GM23248 (cell line): ENCODE results near the gene CD151. TPM values are rescaled to one million over a fixed set of nuclear protein-coding genes. Genes with fewer than 3 reads are reported as not detected.

Experiments used
- DNase-seq: peaks from one replicate; pipeline ENCODE4 v3.0.0-alpha.2; 2015
- H2AFZ ChIP-seq: fragments of 200-600 bp; sonication (generic); 2 replicates; pipeline ENCODE4 v1.6.1; 2016; ENCODE audit warnings: antibody characterized with exemption
- H3F3A ChIP-seq: fragments of 200-600 bp; sonication (generic); 2 replicates; pipeline ENCODE4 v1.6.1; 2016; ENCODE audit warnings: mild to moderate bottlenecking, antibody characterized with exemption, mixed run types; ENCODE audit not compliant: insufficient read depth
- H3K27ac ChIP-seq: fragments of 200-600 bp; sonication (generic); 2 replicates; pipeline ENCODE4 v1.5.1; 2016; ENCODE audit warnings: mild to moderate bottlenecking
- H3K27me3 ChIP-seq: fragments of 200-600 bp; sonication (generic); replicated peaks from 2 replicates; pipeline ENCODE4 v1.6.1; 2016; ENCODE audit warnings: mild to moderate bottlenecking; ENCODE audit not compliant: insufficient read depth
- H3K36me3 ChIP-seq: fragments of 200-600 bp; sonication (generic); 2 replicates; pipeline ENCODE4 v1.6.1; 2016; ENCODE audit warnings: low read depth, mild to moderate bottlenecking
- H3K4me1 ChIP-seq: fragments of 200-600 bp; sonication (generic); 2 replicates; pipeline ENCODE4 v1.6.1; 2016; ENCODE audit warnings: mild to moderate bottlenecking; ENCODE audit not compliant: insufficient read depth
- H3K4me2 ChIP-seq: fragments of 200-600 bp; sonication (generic); one replicate; pipeline ENCODE4 v1.6.1; 2016; ENCODE audit warnings: mild to moderate bottlenecking; ENCODE audit not compliant: unreplicated experiment
- H3K4me3 ChIP-seq: fragments of 200-600 bp; sonication (generic); 2 replicates; pipeline ENCODE4 v1.5.1; 2016; ENCODE audit warnings: mild to moderate bottlenecking
- H3K79me2 ChIP-seq: fragments of 200-600 bp; sonication (generic); 2 replicates; pipeline ENCODE4 v1.6.1; 2016; ENCODE audit warnings: mild to moderate bottlenecking; ENCODE audit not compliant: insufficient read depth
- H3K9ac ChIP-seq: fragments of 200-600 bp; sonication (generic); 2 replicates; pipeline ENCODE4 v1.6.1; 2016; ENCODE audit warnings: mild to moderate bottlenecking
- H3K9me2 ChIP-seq: fragments of 200-600 bp; sonication (generic); 2 replicates; pipeline ENCODE4 v1.6.1; 2016; ENCODE audit warnings: mixed run types, mild to moderate bottlenecking, moderate library complexity; ENCODE audit not compliant: insufficient read depth
- H3K9me3 ChIP-seq: fragments of 200-600 bp; sonication (generic); one replicate; pipeline ENCODE4 v1.6.1; 2017; ENCODE audit warnings: low read depth
- H4K20me1 ChIP-seq: fragments of 200-600 bp; sonication (generic); 2 replicates; pipeline ENCODE4 v1.6.0; 2016; ENCODE audit not compliant: insufficient read depth
- EZH2 ChIP-seq: fragments of 200-600 bp; sonication (generic); IDR thresholded peaks from 2 replicates; pipeline ENCODE4 v1.6.1; 2018; ENCODE audit warnings: antibody characterized with exemption, mild to moderate bottlenecking; ENCODE audit not compliant: insufficient read depth, poor library complexity, severe bottlenecking
- EZH2phosphoT487 ChIP-seq: fragments of 200-600 bp; sonication (generic); IDR thresholded peaks from 2 replicates; pipeline ENCODE4 v1.6.1; 2018; ENCODE audit warnings: antibody characterized with exemption, moderate library complexity, mild to moderate bottlenecking, low read depth; ENCODE audit not compliant: insufficient read depth
- WGBS, 2 experiments: methylation state at CpG; one replicate each; pipeline ENCODE4 v1.1.6; 2015 to 2017; ENCODE audit warnings: low lambda C conversion rate in 2 of 2, low coverage in 1 of 2; ENCODE audit errors: missing lambda C conversion rate in 2 of 2; 5-methylcytosine and 5-hydroxymethylcytosine counted together
- in situ Hi-C: fragments of 300-500 bp; cut with MboI; formaldehyde crosslinking; loops from 2 replicates; pipeline ENCODE4 v1.15.0; 2020
- polyA plus RNA-seq: library from polyadenylated mRNA; unstranded; fragments of >200 nt; fragmentation: Nextera tagmentation; extraction: Ambion mirVana; gene quantifications from 2 replicates; pipeline ENCODE4 v1.2.1, GENCODE V29; 2016
- total RNA-seq: library from RNA; depleted of rRNA; stranded (reverse); fragments of >200 nt; shearing (Covaris generic); gene quantifications from 2 replicates; pipeline ENCODE4 v1.2.3, GENCODE V29; 2014

The CD151 gene
- total and polyA plus RNA-seq, 2 experiments from 2014 or later, result 796 to 1,651 TPM

- Histone ChIP-seq H3K79me2 (no peaks in the 10 kb centered on the region), H3K36me3 (no peaks in the 10 kb centered on the region), H3K27me3 (no peaks in the 10 kb centered on the region), H3K9me3 (no peaks in the 10 kb centered on the region), H3K4me2 (no peak overlapping the region), H3K9ac (no peak overlapping the region), H3K9me2 (no peaks in the 10 kb centered on the region), H3K4me3 (no peak overlapping the region), H4K20me1 (no peaks in the 10 kb centered on the region), H3K27ac (no peak overlapping the region), H3F3A (no peaks in the 10 kb centered on the region), H3K4me1 (no peaks in the 10 kb centered on the region), H2AFZ (no peak overlapping the region)
- WGBS, 2 experiments, result 85 to 89% methylated on average over 29 to 37 of the region's 41 CpGs
- no peak for DNase-seq
- TF ChIP-seq EZH2 (no peak), EZH2phosphoT487 (no peak)
- in situ Hi-C loops, result no loop called here
These were observed 33.0 kb downstream of the CD151 start for GRCh38 chr11:865462-866430.

GRCh38 chr11:866481-866880 is 33.7 kb downstream of the CD151 start:
- H3K36me3 ChIP-seq, result no peaks in the 10 kb centered on the region

GRCh38 chr11:867856-868358 is 35.2 kb downstream of the CD151 start:
- in situ Hi-C loops, result no loop called here
- no peak overlapping the region for H3K27ac ChIP-seq
- H3K4me2 ChIP-seq, result no peak overlapping the region
- DNase-seq, result no peak
- 88 to 90% methylated on average over 7 to 8 of the region's 8 CpGs for WGBS, 2 experiments
- no peak overlapping the region for H3K4me3 ChIP-seq
- no peaks in the 10 kb centered on the region for H3K9me3 ChIP-seq
- no peak overlapping the region for H3K9ac ChIP-seq
- no peaks in the 10 kb centered on the region for H3K9me2 ChIP-seq
- H2AFZ ChIP-seq, result no peak overlapping the region
- no peak for TF ChIP-seq EZH2phosphoT487
- no peak for TF ChIP-seq EZH2
- no peaks in the 10 kb centered on the region for H3K36me3 ChIP-seq
- H3K4me1 ChIP-seq, result no peaks in the 10 kb centered on the region
- no peaks in the 10 kb centered on the region for H4K20me1 ChIP-seq
- H3K27me3 ChIP-seq, result no peaks in the 10 kb centered on the region
- H3F3A ChIP-seq, result no peaks in the 10 kb centered on the region
- no peaks in the 10 kb centered on the region for H3K79me2 ChIP-seq

More at GRCh38 chr11:866481-866880, 33.7 kb downstream of the CD151 start:
- Histone ChIP-seq H3K4me1 (no peaks in the 10 kb centered on the region), H3K9ac (no peak overlapping the region), H3K4me2 (no peak overlapping the region), H4K20me1 (no peaks in the 10 kb centered on the region), H2AFZ (no peak overlapping the region), H3K27ac (no peak overlapping the region), H3K9me2 (no peaks in the 10 kb centered on the region), H3K9me3 (no peaks in the 10 kb centered on the region), H3K4me3 (no peak overlapping the region), H3K79me2 (no peaks in the 10 kb centered on the region), H3F3A (no peaks in the 10 kb centered on the region), H3K27me3 (no peaks in the 10 kb centered on the region)
- DNase-seq, result no peak
- TF ChIP-seq EZH2 (no peak), EZH2phosphoT487 (no peak)
- in situ Hi-C loops, result no loop called here
- WGBS, 2 experiments, result 85 to 92% methylated on average over 6 to 14 of the region's 14 CpGs

DNA sequence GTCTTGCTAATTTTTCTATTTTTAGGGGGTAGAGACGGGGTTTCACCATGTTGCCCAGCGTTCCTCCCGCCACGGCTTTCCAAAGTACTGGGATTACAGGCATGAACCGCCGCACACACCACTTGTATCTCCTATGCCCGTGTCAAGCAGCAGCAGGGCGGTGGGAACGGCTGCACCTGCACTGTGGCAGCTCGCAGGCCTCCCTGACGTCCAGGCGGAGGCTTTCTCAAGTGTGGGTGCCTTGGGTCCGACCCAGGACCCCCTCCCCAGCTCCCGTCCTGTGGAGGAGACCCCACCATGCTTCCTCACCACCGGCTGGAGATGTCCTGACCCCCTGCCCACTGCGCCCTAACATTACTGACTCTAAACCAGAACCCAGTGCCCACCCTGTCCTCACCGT is 35.6 kb downstream of the CD151 start:
- in situ Hi-C loops, result no loop called here
- 78 to 79% methylated on average over 15 to 17 of the region's 17 CpGs for WGBS, 2 experiments

More for the DNA sequence above, 35.6 kb downstream of the CD151 start:
- no peaks in the 10 kb centered on the region for H3K36me3 ChIP-seq
- no peak for DNase-seq
- H3K79me2 ChIP-seq, result no peaks in the 10 kb centered on the region
- no peaks in the 10 kb centered on the region for H3K4me1 ChIP-seq
- H2AFZ ChIP-seq, result no peak overlapping the region
- H4K20me1 ChIP-seq, result no peaks in the 10 kb centered on the region
- H3K9me3 ChIP-seq, result no peaks in the 10 kb centered on the region
- no peak overlapping the region for H3K9ac ChIP-seq
- no peaks in the 10 kb centered on the region for H3K9me2 ChIP-seq
- no peaks in the 10 kb centered on the region for H3F3A ChIP-seq
- TF ChIP-seq EZH2phosphoT487, result no peak
- TF ChIP-seq EZH2, result no peak
- H3K27me3 ChIP-seq, result no peaks in the 10 kb centered on the region
- H3K27ac ChIP-seq, result no peak overlapping the region
- H3K4me2 ChIP-seq, result no peak overlapping the region
- no peak overlapping the region for H3K4me3 ChIP-seq
